PC-3 (cell line): ENCODE data around the gene SCAPER. TPM values are rescaled to one million over a fixed set of nuclear protein-coding genes. Genes with fewer than 3 reads are reported as not detected.

Experiments used
- ATAC-seq: fragments of 200-7000 bp; cut with Tn5 transposase; 2 replicates; pipeline ENCODE4 v1.9.1; 2020; ENCODE audit warnings: mild to moderate bottlenecking, moderate library complexity
- BruUV-seq: library from RNA; stranded (reverse); fragments of 400-500 nt; replicated peaks from 2 replicates; lab custom pipeline; 2021; lab: Mats Ljungman, UMichigan
- CTCF ChIA-PET: fragments of 300-600 bp; sonication (Branson Sonifier 250); formaldehyde crosslinking; loops from one replicate; lab custom pipeline; 2022; ENCODE audit warnings: antibody characterized with exemption; lab: Charles Lee
- POLR2A ChIA-PET: fragments of 300-600 bp; sonication (Branson Sonifier 250); formaldehyde crosslinking; loops from one replicate; lab custom pipeline; 2022; ENCODE audit warnings: antibody characterized with exemption; ENCODE audit not compliant: unreplicated experiment; lab: Charles Lee
- DNase-seq: peaks from one replicate; pipeline ENCODE4 v3.0.0-alpha.2; 2015
- H2AFZ ChIP-seq: fragments of 300-600 bp; sonication (generic); 2 replicates; pipeline ENCODE4 v1.6.0; 2016; ENCODE audit warnings: antibody characterized with exemption, low read length
- H3F3A ChIP-seq: fragments of 300-600 bp; sonication (generic); one replicate; pipeline ENCODE4 v1.6.0; 2017; ENCODE audit warnings: antibody characterized with exemption, low read length, control low read depth, mild to moderate bottlenecking; ENCODE audit not compliant: unreplicated experiment
- H3K27ac ChIP-seq: fragments of 300-600 bp; sonication (generic); 2 replicates; pipeline ENCODE4 v1.5.1; 2016; ENCODE audit warnings: mild to moderate bottlenecking, low read length
- H3K27me3 ChIP-seq: fragments of 300-600 bp; sonication (generic); 2 replicates; pipeline ENCODE4 v1.6.1; 2016; ENCODE audit warnings: low read length, mixed read lengths
- H3K36me3 ChIP-seq: fragments of 300-600 bp; sonication (generic); 2 replicates; pipeline ENCODE4 v1.6.1; 2016; ENCODE audit warnings: low read depth, mixed run types, low read length, mixed read lengths
- H3K4me1 ChIP-seq: fragments of 300-600 bp; sonication (generic); 2 replicates; pipeline ENCODE4 v1.5.1; 2016; ENCODE audit warnings: low read length; ENCODE audit not compliant: insufficient read depth
- H3K4me2 ChIP-seq: fragments of 300-600 bp; sonication (generic); 2 replicates; pipeline ENCODE4 v1.6.0; 2016; ENCODE audit warnings: low read length
- H3K4me3 ChIP-seq: fragments of 300-600 bp; sonication (generic); 2 replicates; pipeline ENCODE4 v1.5.1; 2016; ENCODE audit warnings: mild to moderate bottlenecking, low read length, mixed read lengths
- H3K79me2 ChIP-seq: fragments of 300-600 bp; sonication (generic); 2 replicates; pipeline ENCODE4 v1.6.1; 2017; ENCODE audit warnings: low read length, mixed read lengths
- H3K9ac ChIP-seq: fragments of 300-600 bp; sonication (generic); 2 replicates; pipeline ENCODE4 v1.6.0; 2016; ENCODE audit warnings: mild to moderate bottlenecking, low read length
- H3K9me2 ChIP-seq: fragments of 300-600 bp; sonication (generic); replicated peaks from 2 replicates; pipeline ENCODE4 v1.6.1; 2016; ENCODE audit warnings: mixed run types, low read length, mixed read lengths
- H3K9me3 ChIP-seq: fragments of 300-600 bp; sonication (generic); 2 replicates; pipeline ENCODE4 v1.6.1; 2016; ENCODE audit warnings: low read length, mixed read lengths
- H4K20me1 ChIP-seq: fragments of 300-600 bp; sonication (generic); 2 replicates; pipeline ENCODE4 v1.6.1; 2016; ENCODE audit warnings: low read length, mixed read lengths
- CTCF ChIP-seq: fragments of 300-600 bp; sonication (generic); conservative IDR thresholded peaks from 2 replicates; pipeline ENCODE4 v1.5.1; 2017; ENCODE audit warnings: antibody characterized with exemption, low read depth, mild to moderate bottlenecking, low read length
- EZH2 ChIP-seq: fragments of 300-600 bp; sonication (generic); IDR thresholded peaks from one replicate; pipeline ENCODE4 v1.6.1; 2017; ENCODE audit warnings: antibody characterized with exemption, mild to moderate bottlenecking, low read length; ENCODE audit not compliant: unreplicated experiment
- EZH2phosphoT487 ChIP-seq: fragments of 300-600 bp; sonication (generic); IDR thresholded peaks from 2 replicates; pipeline ENCODE4 v1.6.1; 2018; ENCODE audit warnings: mild to moderate bottlenecking, antibody characterized with exemption, low read length, borderline replicate concordance
- intact Hi-C: fragments of 100-400 bp; cut with micrococcal nuclease; formaldehyde crosslinking; loops from 2 replicates; pipeline ENCODE4 v1.9.0; 2023
- total RNA-seq: library from RNA; depleted of rRNA; stranded (reverse); fragments of >200 nt; gene quantifications from 2 replicates; pipeline ENCODE4 v1.2.3, GENCODE V29; 2014

SCAPER gene
- total RNA-seq, 1 experiment from 2014 or later: 6.0 TPM

GRCh38 chr15:76391847-76392246 is 513.3 kb downstream of the SCAPER start:
- peaks cover 8% of the 10 kb centered on the region for H3F3A ChIP-seq
- no peaks in the 10 kb centered on the region for H3K9me3 ChIP-seq
- DNase-seq (peak; percentile 47), ATAC-seq (no peak)
- no peaks in the 10 kb centered on the region for H3K36me3 ChIP-seq
- no peaks in the 10 kb centered on the region for H3K27me3 ChIP-seq
- intact Hi-C loops: no loop called here
- ChIA-PET POLR2A (no interaction called here), CTCF (no interaction called here)
- TF ChIP-seq EZH2phosphoT487 (no peak), EZH2 (no peak), CTCF (no peak)
- no peaks in the 10 kb centered on the region for H3K79me2 ChIP-seq
- BruUV-seq: no TSS peak
- peaks cover 34% of the 10 kb centered on the region for H3K4me1 ChIP-seq
- H3K4me2 ChIP-seq: peak overlapping the region; percentile 11; the same call in 1 of the 2 replicates
- 0 out of 2 replicates have a peak overlapping the region, but pooled peaks have one; percentile 23 for H3K27ac ChIP-seq
- 0 out of 2 replicates have a peak, but pooled peaks cover 6% of the 10 kb centered on the region for H3K9me2 ChIP-seq
- no peak overlapping the region for H3K4me3 ChIP-seq
- H4K20me1 ChIP-seq: no peaks in the 10 kb centered on the region
- no peak overlapping the region for H2AFZ ChIP-seq
- no peak overlapping the region for H3K9ac ChIP-seq

- TF ChIP-seq EZH2phosphoT487 (no peak), EZH2 (no peak), CTCF (no peak)
- ATAC-seq (peak; percentile 43; the same call in 1 of the 2 replicates), DNase-seq (peak; percentile 63)
- Histone ChIP-seq H4K20me1 (no peaks in the 10 kb centered on the region), H3K36me3 (no peaks in the 10 kb centered on the region), H3K4me2 (peak overlapping the region; percentile 11), H3F3A (peaks cover 13% of the 10 kb centered on the region), H3K27me3 (no peaks in the 10 kb centered on the region), H3K27ac (peak overlapping the region; percentile 34), H2AFZ (no peak overlapping the region), H3K4me3 (no peak overlapping the region), H3K9me3 (no peaks in the 10 kb centered on the region), H3K9me2 (0 out of 2 replicates have a peak, but pooled peaks cover 7% of the 10 kb centered on the region), H3K9ac (no peak overlapping the region), H3K79me2 (no peaks in the 10 kb centered on the region), H3K4me1 (peaks cover 40% of the 10 kb centered on the region)
- BruUV-seq: no TSS peak
- POLR2A ChIA-PET: no interaction called here
- intact Hi-C loops: no loop called here
- CTCF ChIA-PET: no interaction called here
Observed at GRCh38 chr15:76391309-76391708, 513.8 kb downstream of the SCAPER start.

GRCh38 chr15:76390571-76390970 is 514.6 kb downstream of the SCAPER start:
- peaks cover 13% of the 10 kb centered on the region for H3F3A ChIP-seq
- H3K9me2 ChIP-seq: 0 out of 2 replicates have a peak, but pooled peaks cover 7% of the 10 kb centered on the region
- H3K4me3 ChIP-seq: no peak overlapping the region
- H3K4me1 ChIP-seq: peaks cover 46% of the 10 kb centered on the region
- no peak overlapping the region for H2AFZ ChIP-seq
- CTCF ChIA-PET: no interaction called here
- no peaks in the 10 kb centered on the region for H3K27me3 ChIP-seq
- H3K27ac ChIP-seq: peak overlapping the region; percentile 34
- no peak for ATAC-seq
- no peaks in the 10 kb centered on the region for H4K20me1 ChIP-seq
- no peaks in the 10 kb centered on the region for H3K36me3 ChIP-seq
- BruUV-seq: no TSS peak
- peak overlapping the region; percentile 11; the same call in 1 of the 2 replicates for H3K4me2 ChIP-seq
- H3K9ac ChIP-seq: no peak overlapping the region
- H3K79me2 ChIP-seq: no peaks in the 10 kb centered on the region
- POLR2A ChIA-PET: interaction anchor here (0.5 kb wide), 1 partner anchor 101 kb away, joined by 7 read pairs; no protein-coding TSS in a partner anchor
- DNase-seq: peak; percentile 52
- no peaks in the 10 kb centered on the region for H3K9me3 ChIP-seq
- intact Hi-C loops: no loop called here
- TF ChIP-seq EZH2phosphoT487: no peak
- TF ChIP-seq EZH2: no peak
- TF ChIP-seq CTCF: no peak
